Uterus (tissue), 2 donors: ENCODE results near the gene PROM1.

Experiments used
- POLR2A ChIP-seq, 2 donors: fragments of 450-650 bp; IDR thresholded peaks; one replicate each; pipeline ENCODE4 v1.6.1; 2016; ENCODE audit warnings: antibody characterized with exemption in 2 of 2, mild to moderate bottlenecking in 1 of 2, moderate library complexity in 1 of 2
- TF ChIP-seq, protein P1 (sequence below), 4 experiments: fragments of 200-600 bp in 2 of 4; fragments of 450-650 bp in 2 of 4; sonication (generic) in 2 of 4; IDR thresholded peaks; one replicate each; pipeline ENCODE4 v1.5.1; 2016 to 2019; ENCODE audit warnings: antibody characterized with exemption in 4 of 4, mild to moderate bottlenecking in 2 of 4, moderate library complexity in 1 of 4

- TF ChIP-seq, protein P1, sequence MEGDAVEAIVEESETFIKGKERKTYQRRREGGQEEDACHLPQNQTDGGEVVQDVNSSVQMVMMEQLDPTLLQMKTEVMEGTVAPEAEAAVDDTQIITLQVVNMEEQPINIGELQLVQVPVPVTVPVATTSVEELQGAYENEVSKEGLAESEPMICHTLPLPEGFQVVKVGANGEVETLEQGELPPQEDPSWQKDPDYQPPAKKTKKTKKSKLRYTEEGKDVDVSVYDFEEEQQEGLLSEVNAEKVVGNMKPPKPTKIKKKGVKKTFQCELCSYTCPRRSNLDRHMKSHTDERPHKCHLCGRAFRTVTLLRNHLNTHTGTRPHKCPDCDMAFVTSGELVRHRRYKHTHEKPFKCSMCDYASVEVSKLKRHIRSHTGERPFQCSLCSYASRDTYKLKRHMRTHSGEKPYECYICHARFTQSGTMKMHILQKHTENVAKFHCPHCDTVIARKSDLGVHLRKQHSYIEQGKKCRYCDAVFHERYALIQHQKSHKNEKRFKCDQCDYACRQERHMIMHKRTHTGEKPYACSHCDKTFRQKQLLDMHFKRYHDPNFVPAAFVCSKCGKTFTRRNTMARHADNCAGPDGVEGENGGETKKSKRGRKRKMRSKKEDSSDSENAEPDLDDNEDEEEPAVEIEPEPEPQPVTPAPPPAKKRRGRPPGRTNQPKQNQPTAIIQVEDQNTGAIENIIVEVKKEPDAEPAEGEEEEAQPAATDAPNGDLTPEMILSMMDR (IDR thresholded peaks at IDR 0.05), result no peak
- no peak for TF ChIP-seq POLR2A (IDR thresholded peaks at IDR 0.05)
Measured at GRCh38 chr4:16123356-16124084, 39.7 kb upstream of the PROM1 start.
